Choroid plexus epithelial cell (primary cell): ENCODE data around the gene BCAS3.

Experiments used
- DNase-seq: peaks from one replicate; pipeline ENCODE4 v3.0.0-alpha.2; 2010; ENCODE audit warnings: low read depth
- H3K4me3 ChIP-seq: 2 replicates; pipeline ENCODE4 v1.5.1; 2011; ENCODE audit warnings: low read depth, mild to moderate bottlenecking, control low read depth, low read length, moderate library complexity
- CTCF ChIP-seq: conservative IDR thresholded peaks from 2 replicates; pipeline ENCODE4 v1.5.1; 2011; ENCODE audit warnings: low read depth, mild to moderate bottlenecking, control low read depth, inconsistent platforms, low read length, moderate library complexity

BCAS3 gene

DNA sequence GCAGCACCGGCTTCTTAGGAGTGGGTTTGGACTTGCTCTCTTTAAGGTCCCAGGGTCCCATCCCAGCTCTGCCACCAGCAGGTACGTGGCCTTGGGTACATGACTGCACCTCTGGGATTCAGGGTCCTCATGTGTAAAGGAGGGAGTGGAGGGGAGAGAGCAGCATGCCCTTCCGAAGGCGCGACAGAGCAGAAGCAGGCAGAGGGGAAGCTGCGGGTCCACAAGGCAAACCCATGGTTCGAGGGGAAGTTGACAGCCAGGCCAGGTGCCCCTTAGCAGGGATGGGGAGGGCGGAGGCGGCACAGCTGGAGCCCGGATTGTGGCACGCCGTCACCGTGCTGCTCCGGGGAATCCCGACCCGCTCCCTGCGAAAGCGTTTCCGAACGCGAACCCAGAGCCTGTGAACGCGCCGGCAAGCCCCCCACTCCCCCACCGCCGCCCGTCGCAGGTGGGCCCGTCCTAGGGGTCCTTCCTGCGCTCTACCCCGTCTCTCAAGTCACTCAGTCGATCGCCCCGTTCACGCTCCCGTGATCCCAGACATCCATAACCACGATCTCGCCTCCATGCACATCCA is 717.8 kb downstream of the BCAS3 start:
- DNase-seq: no peak
- no peak for TF ChIP-seq CTCF
- no peak overlapping the region for H3K4me3 ChIP-seq

- no peak overlapping the region for H3K4me3 ChIP-seq
- no peak for TF ChIP-seq CTCF
- DNase-seq: no peak
Observed at GRCh38 chr17:61395983-61396585, 718.4 kb downstream of the BCAS3 start.

DNA sequence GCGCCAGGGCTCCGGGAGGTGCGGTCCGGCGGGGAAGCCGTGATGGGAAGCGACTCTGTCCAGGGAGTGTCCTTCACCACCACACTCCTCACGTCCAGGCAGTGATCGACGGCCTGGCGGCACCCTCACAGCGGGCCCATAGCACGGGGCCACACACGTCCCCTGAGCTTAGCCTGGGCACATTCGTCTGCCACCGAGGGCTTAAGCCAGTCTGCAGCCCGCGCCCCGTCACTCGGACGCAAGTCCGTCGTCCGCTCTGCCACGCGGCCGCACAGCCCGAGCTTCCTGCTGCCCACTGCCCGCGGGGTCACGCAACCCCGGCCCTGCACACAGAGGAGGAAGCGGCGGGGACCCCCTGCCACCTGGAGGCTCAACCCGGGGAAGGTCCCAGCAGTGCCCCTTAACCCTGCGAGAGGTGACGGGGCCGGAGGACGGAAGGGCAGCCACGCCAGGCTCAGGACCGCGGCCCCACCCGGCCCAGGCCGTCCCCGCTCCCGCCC is 719.0 kb downstream of the BCAS3 start:
- no peak for DNase-seq
- peak overlapping the region; percentile 42 for H3K4me3 ChIP-seq
- TF ChIP-seq CTCF: no peak

- peak; percentile 16 for TF ChIP-seq CTCF
- peak overlapping the region; percentile 42 for H3K4me3 ChIP-seq
Observed at GRCh38 chr17:61397086-61397842, 719.6 kb downstream of the BCAS3 start.

GRCh38 chr17:61398721-61399130 is 721.1 kb downstream of the BCAS3 start:
- TF ChIP-seq CTCF: no peak
- H3K4me3 ChIP-seq: peak overlapping the region; percentile 72
- no peak for DNase-seq

More at GRCh38 chr17:61397086-61397842, 719.6 kb downstream of the BCAS3 start:
- DNase-seq: no peak

DNA sequence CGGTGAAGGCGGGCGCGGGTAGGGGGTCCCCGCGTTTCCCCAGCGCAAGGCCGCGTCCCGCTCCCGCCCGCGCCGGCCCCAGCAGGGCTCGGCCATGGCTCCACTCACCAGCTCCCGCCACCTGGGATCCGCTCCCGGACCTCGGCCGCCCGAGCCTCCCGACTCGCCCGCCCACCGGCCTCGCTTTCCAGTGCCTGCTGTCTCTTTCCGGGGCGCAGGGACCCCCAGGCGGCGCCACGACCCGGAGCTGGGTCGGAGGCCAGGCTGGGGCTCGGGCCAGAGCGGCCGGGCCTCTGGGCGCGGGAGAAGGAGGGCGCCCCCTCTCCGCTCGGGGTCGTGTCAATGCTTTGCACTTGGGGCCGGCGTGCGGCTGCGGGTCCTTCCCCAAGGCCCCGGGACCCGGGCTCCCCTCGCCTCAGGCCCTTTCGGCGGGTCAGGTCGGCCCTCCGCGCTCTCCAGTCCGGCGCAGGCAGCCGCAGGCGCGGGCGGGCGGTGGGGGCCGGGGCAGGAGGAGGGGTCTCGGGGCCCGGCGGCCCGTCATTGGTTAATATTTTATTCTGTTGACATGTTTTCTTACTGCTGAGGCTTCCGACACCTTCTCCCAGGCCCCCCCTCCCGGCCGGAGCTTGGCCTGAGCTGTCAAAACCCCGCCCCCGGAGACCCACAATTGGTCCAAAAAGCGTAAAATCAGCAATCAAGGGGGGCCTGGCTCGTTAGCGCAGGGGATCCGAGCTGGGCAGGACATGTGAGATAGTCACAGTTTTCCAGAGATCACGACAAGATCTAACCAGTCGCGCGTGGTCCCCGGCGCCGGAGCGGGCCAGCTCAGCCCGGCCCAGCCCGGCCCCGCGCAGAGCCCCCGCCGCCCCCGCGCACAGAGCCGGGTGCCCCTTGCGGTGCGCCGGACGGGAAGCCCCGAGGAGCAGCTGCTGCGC is 721.7 kb downstream of the BCAS3 start, which contains the start of gene TBX2:
TBX2 (plus strand) TSS at position 713 of the 935 bp plus-strand sequence. CDS start 334 bp downstream, outside the sequence.
- H3K4me3 ChIP-seq: peak within 1 kb of the TSS; percentile 72
- DNase-seq: peak; percentile 91

More for the DNA sequence above, 721.7 kb downstream of the BCAS3 start, which contains the start of gene TBX2:
- no peak for TF ChIP-seq CTCF
